HG02884 (cell line): ENCODE measurements around the gene SND1.

Experiments used
- ATAC-seq: cut with Tn5 transposase; IDR thresholded peaks from one replicate; pipeline ENCODE4 v1.9.1; 2021; ENCODE audit warnings: mild to moderate bottlenecking, moderate library complexity; ENCODE audit not compliant: unreplicated experiment

SND1 gene

GRCh38 chr7:128005759-128006159 is 353.8 kb downstream of the SND1 start:
- ATAC-seq: no peak

DNA sequence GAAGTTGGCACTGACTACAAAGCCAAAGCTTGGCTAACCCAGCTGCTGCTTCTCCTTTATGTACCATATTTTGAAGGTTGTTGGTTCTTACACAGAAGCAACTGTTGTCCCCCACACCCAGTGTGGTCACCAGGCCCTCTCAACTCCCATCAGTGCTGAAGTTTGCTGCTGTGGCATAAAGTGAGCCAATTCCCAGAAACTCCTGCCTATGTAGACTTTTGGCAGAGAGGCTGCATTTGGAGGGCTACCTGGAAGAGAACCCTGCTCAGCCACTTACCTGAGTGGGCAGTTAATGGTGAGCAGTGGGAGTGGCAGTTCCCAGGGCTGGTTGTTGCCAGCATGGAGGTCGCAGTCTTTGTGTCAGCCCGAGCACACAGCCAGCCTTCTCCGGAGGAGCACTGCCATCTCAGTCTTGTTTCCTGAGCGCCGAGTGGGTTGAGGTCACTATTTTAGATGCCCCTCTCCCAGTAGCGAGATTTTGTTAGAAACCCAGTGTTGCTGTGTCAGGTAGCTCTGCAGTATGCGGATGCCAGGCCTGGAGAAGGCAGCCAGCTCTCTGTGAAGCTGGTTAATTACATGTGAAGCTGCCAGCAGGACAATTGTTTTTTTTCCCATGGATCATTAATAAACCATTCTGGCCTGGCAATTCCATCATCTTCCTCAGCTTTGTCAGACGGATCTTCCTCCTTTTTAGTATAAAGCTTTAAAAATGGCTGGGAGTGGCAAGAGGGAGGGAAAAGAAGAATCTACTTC is 354.7 kb downstream of the SND1 start:
- ATAC-seq: no peak

DNA sequence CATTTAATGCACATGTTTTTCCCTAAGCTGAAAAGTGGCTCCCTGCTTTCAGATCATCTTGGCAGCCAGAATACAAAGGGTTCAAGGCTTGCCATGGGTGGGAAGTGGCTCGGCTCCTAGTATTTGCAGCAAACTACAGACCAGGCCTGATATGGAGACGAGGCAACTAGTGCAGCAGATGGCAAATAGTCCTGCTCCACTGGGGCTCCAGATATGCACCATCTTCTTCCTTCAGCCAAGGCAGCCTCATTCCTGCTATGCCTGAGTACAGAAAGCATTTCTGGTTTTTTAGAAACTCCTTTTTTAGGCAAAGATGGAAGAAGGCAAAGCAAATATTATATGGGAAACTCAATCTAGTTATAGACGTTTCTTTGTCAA is 355.3 kb downstream of the SND1 start:
- no peak for ATAC-seq

GRCh38 chr7:128008141-128008540 is 356.1 kb downstream of the SND1 start:
- ATAC-seq: no peak

DNA sequence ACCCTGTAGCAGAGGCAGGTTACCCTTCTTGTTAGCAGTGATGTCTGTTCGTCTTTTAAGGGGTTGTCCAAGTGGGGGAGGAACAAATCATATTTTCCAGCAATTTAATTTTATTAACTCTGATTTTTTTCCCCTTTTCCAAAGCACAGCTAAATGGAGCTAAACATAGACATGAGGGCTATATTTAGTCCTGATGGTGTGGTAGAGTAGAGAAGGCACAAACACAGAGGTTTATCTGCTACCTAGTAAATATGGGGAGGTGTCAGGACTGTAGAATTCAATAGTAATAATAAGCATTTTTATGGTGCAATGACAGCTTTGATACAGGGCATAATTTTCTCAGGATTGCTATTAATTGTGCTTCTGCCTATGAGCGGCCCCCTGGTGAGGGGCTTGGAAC is 356.8 kb downstream of the SND1 start:
- no peak for ATAC-seq

GRCh38 chr7:128010391-128011127 is 358.6 kb downstream of the SND1 start:
- ATAC-seq: no peak

- ATAC-seq: no peak
Observed at GRCh38 chr7:128011131-128011661, 359.2 kb downstream of the SND1 start.

DNA sequence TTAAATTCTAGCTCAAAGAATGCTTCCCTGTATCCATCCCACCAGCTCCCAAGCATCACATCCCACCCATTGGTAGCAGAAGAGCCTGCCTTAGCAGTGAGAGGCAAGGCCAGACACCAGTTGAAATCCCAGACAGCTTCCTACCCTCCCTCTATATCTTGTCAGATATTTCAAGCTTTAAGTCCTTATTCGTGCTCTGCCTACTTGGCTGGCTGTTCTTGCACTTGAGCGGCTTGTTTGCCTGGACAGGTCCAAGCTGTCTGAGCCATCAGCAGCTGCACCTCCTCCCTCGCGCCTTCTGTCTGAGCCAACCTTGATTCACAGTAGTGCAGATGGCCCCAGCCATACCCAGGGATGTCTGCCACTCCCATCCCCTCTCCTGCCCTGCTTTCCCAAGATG is 362.8 kb downstream of the SND1 start:
- ATAC-seq: no peak

- ATAC-seq: no peak
Observed at GRCh38 chr7:128017460-128017859, 365.5 kb downstream of the SND1 start.

- no peak for ATAC-seq
Observed at GRCh38 chr7:128017862-128018845, 366.2 kb downstream of the SND1 start.

DNA sequence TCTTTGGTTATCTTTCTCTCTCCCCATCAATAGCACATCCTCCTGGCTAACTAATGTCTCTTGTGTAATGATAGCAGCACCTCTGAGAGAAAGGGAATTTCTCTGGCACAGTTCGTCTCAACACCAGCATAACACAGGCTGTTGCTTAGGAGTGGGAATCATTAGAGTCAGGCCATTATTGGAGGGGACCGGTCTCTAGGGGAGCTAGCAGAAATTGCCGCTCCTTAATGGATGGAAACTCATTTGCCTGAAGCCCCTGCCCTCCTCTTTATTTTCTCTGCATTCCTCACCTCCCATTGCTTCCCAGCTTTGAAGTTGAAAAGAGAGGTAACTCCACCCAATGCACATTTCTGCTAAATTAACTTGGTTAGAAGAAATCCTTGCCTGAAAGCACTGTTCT is 367.3 kb downstream of the SND1 start:
- no peak for ATAC-seq

- no peak for ATAC-seq
Observed at GRCh38 chr7:128020159-128020558, 368.2 kb downstream of the SND1 start.

DNA sequence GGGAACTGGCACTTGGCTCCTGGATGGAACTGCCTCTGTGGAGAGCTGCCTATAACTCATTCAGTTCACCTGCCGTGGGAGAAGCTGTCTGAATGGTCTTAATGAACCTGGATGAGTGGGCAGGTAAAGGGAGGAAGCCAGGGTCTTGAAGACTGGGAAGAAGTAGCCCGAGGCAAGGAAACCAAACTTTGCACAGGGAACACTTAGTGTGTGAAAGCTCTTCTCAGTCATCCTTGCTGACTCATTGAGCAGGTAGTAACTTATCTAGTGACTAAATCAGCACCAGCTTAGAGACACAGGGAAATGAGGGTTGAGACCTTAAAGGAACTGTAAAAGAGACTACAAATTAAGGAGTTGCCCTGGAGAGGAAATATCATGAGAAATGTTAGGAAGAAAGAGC is 369.4 kb downstream of the SND1 start:
- ATAC-seq: no peak

DNA sequence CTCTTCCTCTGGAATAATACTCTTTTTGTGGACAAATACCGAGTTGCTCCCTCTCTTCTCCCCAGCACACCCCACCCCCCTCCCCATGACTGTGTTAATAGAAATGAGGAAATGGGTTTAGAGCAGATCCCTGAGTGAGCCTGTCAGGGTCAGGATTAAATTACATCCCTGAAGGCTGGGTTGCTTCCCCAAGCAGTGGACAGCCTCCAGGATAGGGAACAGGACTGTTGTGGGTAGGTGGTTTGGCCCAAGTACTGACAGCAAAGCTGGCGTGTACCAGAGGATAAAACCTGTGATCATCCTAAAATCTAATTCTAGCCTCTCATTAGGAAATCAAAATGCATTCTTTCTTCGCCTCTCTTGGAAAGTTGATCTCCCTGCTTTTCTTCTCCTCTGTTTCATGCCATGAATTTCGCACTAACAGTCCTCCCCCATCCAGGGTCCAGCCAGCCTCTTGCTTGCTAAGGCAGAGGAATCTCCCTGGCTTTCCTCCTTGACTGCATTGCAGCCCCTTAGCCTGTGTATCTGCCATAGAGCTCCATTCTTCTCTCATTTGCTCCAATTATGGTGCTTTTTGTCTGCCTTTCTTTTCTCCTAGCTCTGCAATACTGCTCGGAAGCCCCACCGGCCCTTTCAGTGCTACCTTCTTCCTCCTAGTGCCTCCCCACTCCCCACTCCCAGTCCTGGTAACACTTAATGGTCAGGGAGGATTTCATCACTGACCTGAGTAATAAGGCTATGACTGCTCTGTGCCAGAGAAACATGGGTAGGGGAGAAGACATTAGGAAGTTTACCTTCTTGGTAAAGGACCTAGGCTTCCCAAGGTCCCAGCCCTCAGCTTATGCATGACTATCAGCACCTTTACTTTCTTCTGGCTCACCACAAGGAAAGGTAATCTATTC is 370.9 kb downstream of the SND1 start:
- ATAC-seq: no peak

DNA sequence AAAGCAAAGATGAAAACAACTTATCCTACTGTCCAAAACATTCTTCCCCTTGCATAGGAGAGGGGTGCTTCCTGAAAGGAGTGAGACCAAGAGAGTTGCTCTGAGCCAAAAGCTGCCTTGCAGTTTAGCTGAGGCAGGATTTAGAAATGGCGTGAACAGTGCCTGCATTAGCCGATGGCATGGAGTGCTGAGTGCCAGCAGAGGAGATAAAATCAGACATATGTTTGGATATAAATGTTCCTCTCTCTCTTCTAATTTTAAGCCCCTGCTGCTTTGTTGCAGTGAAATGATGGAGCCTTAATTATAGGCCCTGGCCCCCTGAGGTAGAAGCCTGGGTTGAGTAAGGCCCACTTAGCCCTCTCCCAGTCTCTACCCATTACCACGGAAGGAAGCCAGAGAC is 372.2 kb downstream of the SND1 start:
- ATAC-seq: no peak

GRCh38 chr7:128025380-128025779 is 373.4 kb downstream of the SND1 start:
- no peak for ATAC-seq

DNA sequence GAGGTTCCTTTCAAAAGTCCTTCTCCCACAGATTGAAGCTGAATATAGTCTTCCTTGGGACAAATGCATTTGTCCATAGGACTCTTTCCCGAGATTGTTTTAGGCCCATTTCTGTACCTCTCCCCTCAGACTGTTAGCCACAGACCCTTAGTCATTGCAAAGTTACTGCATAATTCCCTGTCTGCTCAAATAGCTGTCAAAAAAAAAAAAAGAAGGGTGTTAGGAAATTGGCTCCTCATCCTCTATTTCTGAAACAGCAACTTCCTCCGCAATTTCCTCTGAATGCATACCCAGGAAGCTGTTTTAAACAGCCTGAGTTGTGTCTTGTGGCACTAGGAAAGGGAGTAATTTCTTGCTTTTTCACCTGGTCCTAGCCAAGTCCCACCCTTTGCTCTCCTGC is 373.8 kb downstream of the SND1 start:
- no peak for ATAC-seq

GRCh38 chr7:128026551-128026950 is 374.6 kb downstream of the SND1 start:
- ATAC-seq: no peak

GRCh38 chr7:128027485-128027980 is 375.5 kb downstream of the SND1 start:
- ATAC-seq: no peak
